ENCODE data around the gene HRH2. TPM values are rescaled to one million over a fixed set of nuclear protein-coding genes. Genes with fewer than 3 reads are reported as not detected.

The HRH2 gene
- 1.5 and 1.7 TPM in 2 replicates for total RNA-seq
- long read RNA-seq, result 0 reads

- Mint-ChIP-seq H3K4me3 (peak within 1 kb of the TSS; percentile 93), H3K27me3 (ENCODE audit: low read depth) (peaks cover 68% of the 10 kb centered on the region), H3K9me3 (no peaks in the 10 kb centered on the region), H3K4me1 (peaks cover 25% of the 10 kb centered on the region), H3K27ac (ENCODE audit: unreplicated experiment) (peak within 1 kb of the TSS; percentile 75), H3K36me3 (ENCODE audit: low read depth) (no peaks in the 10 kb centered on the region)
- TF ChIP-seq, protein P1, sequence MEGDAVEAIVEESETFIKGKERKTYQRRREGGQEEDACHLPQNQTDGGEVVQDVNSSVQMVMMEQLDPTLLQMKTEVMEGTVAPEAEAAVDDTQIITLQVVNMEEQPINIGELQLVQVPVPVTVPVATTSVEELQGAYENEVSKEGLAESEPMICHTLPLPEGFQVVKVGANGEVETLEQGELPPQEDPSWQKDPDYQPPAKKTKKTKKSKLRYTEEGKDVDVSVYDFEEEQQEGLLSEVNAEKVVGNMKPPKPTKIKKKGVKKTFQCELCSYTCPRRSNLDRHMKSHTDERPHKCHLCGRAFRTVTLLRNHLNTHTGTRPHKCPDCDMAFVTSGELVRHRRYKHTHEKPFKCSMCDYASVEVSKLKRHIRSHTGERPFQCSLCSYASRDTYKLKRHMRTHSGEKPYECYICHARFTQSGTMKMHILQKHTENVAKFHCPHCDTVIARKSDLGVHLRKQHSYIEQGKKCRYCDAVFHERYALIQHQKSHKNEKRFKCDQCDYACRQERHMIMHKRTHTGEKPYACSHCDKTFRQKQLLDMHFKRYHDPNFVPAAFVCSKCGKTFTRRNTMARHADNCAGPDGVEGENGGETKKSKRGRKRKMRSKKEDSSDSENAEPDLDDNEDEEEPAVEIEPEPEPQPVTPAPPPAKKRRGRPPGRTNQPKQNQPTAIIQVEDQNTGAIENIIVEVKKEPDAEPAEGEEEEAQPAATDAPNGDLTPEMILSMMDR (conservative IDR thresholded peaks at IDR 0.05), result no peak
- peak; percentile 13 for DNase-seq (ENCODE audit: low read depth, low spot score)
These were observed at the start of gene HRH2 for GRCh38 chr5:175657593-175658271. TSS of gene HRH2 (plus strand) at chr5:175658071. CDS start at chr5:175683234, 25,163 bp downstream.

GRCh38 chr5:175609526-175609925 lies 48.3 kb upstream of the HRH2 start:
- H3K27ac Mint-ChIP-seq (ENCODE audit: unreplicated experiment), result no peak overlapping the region
- no peak overlapping the region for H3K4me3 Mint-ChIP-seq
- peaks cover 6% of the 10 kb centered on the region for H3K9me3 Mint-ChIP-seq
- no peaks in the 10 kb centered on the region for H3K36me3 Mint-ChIP-seq (ENCODE audit: low read depth)
- DNase-seq (ENCODE audit: low read depth, low spot score), result no peak
- TF ChIP-seq, protein P1 (conservative IDR thresholded peaks at IDR 0.05), result no peak
- peaks cover 18% of the 10 kb centered on the region for H3K27me3 Mint-ChIP-seq (ENCODE audit: low read depth)
- no peaks in the 10 kb centered on the region for H3K4me1 Mint-ChIP-seq

GRCh38 chr5:175610381-175610780 lies 47.5 kb upstream of the HRH2 start:
- Mint-ChIP-seq H3K4me3 (no peak overlapping the region), H3K9me3 (peaks cover under 1% of the 10 kb centered on the region), H3K4me1 (no peaks in the 10 kb centered on the region), H3K27ac (ENCODE audit: unreplicated experiment) (no peak overlapping the region), H3K36me3 (ENCODE audit: low read depth) (no peaks in the 10 kb centered on the region), H3K27me3 (ENCODE audit: low read depth) (peaks cover 13% of the 10 kb centered on the region)
- DNase-seq (ENCODE audit: low read depth, low spot score), result no peak
- TF ChIP-seq, protein P1 (conservative IDR thresholded peaks at IDR 0.05), result no peak

DNA sequence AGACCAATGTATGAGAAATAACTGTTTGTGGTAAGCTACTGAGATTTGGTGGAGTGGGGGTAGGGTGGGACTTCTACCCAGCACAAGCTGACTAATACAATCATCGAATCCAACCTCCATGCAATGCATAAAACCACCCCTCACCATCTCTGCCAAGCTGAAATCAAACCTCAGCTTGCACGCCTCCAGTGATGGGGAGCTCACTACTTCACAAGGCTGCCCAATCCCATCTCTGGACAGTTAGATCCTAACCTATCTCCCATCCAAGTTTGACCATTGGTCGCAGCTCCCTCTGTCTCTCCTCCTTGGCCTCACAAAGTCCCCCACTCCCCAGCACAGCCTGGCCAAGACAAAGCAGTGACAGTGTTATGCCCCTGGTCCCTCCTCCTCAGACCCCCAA lies 47.0 kb upstream of the HRH2 start:
- no peak overlapping the region for H3K4me3 Mint-ChIP-seq
- TF ChIP-seq, protein P1 (conservative IDR thresholded peaks at IDR 0.05), result no peak
- no peaks in the 10 kb centered on the region for H3K36me3 Mint-ChIP-seq (ENCODE audit: low read depth)
- no peaks in the 10 kb centered on the region for H3K4me1 Mint-ChIP-seq
- DNase-seq (ENCODE audit: low read depth, low spot score), result no peak
- peaks cover 13% of the 10 kb centered on the region for H3K27me3 Mint-ChIP-seq (ENCODE audit: low read depth)
- H3K27ac Mint-ChIP-seq (ENCODE audit: unreplicated experiment), result no peak overlapping the region
- no peaks in the 10 kb centered on the region for H3K9me3 Mint-ChIP-seq

DNA sequence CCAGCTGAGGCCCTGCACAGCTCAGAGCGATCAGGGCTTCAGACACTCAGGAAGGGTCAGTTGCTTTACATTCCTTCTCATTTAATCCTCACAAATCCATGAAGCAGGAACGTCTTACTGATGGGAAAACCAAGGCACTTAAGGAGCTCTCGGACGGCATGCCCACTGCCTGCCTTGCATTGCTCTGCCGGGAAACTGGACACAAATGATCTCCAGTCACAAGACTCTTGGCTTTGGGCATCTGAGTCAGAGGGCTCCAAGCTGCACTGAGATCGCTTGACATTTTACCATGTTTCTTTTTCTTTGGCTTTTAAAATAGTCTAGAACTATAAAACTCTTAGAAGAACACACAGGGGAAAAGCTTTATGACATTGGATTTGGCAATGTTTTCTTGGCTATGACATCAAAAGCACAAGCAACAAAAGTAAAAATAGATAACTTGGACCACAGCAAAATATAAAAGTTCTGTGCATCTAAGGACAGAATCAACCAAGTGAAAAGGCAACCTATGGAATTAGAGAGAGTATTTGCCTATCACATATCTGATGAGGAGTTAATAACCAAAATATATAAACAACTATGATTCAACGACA lies 43.6 kb upstream of the HRH2 start:
- Mint-ChIP-seq H3K4me1 (no peaks in the 10 kb centered on the region), H3K36me3 (ENCODE audit: low read depth) (no peaks in the 10 kb centered on the region), H3K9me3 (no peaks in the 10 kb centered on the region), H3K4me3 (no peak overlapping the region), H3K27me3 (ENCODE audit: low read depth) (peaks cover 13% of the 10 kb centered on the region), H3K27ac (ENCODE audit: unreplicated experiment) (no peak overlapping the region)
- no peak for DNase-seq (ENCODE audit: low read depth, low spot score)
- TF ChIP-seq, protein P1 (conservative IDR thresholded peaks at IDR 0.05), result no peak

Measured in neural crest cell (in vitro differentiated cells).